ENCODE data around the gene L3MBTL4.

The L3MBTL4 gene

DNA sequence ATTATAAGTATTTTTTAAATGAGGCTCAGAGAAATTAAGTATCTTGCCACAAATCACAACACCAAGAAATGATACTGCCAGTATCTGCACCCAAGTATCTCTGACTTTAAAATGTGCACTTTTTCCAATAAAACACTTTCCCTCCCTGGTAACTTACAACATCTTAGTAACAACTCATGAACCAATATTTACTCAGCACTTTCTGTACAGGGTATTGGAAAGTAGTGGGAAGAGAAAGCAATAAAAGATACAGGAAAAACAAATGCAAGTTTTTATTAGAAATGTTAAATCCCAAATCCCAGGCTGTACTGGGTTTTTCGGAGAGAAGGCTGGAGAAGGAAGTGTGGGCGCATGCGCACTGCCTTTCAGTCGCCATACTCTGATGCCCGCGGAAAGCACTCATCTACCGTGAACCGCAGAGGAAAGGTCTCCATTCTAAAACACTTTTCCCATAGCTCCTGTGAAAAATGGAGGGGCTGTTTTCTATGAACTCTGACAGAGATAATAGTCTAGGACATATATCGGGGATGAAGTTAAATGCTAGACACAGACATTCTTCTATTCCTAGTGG is 52.1 kb downstream of the L3MBTL4 start:
- DNase-seq: no peak

GRCh38 chr18:6357668-6358067 is 57.0 kb downstream of the L3MBTL4 start:
- no peak for DNase-seq

DNA sequence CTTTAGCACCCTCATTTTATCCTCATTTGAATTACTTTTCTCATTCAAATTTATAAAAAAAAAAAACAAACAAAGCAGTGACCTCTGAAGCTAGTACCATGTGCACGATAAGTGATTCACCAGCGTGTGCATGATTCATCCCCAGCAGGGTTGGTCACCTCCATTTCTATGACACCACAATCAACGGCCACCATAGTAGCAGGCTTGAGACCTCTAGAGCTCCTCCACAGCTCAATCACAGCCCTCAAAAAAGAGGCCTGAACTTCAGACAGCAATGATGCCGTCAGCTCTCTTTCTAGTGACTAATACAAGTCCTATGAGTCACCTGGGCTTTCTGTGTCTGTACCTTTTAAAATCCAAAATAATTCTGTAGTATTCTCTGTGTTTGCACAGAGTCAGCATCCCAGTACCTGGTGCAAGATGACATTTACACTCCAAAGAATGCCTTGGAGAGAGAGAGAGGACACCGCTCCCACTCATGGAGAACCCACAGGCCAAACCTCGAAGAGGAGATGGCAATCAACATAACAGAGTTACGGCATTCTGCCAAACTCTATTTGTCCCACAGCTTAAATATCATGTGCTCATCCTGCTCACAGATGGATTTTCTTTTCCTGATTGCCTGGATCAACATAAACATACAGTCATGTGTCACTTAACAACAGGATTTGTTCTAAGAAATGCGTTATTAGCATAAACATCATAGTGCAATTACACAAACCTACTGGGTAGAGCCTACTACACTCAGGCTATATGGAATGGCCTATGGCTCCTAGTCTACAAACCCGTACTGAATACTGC is 58.7 kb downstream of the L3MBTL4 start:
- DNase-seq: no peak

GRCh38 chr18:6352275-6352674 is 62.4 kb downstream of the L3MBTL4 start:
- DNase-seq: no peak

DNA sequence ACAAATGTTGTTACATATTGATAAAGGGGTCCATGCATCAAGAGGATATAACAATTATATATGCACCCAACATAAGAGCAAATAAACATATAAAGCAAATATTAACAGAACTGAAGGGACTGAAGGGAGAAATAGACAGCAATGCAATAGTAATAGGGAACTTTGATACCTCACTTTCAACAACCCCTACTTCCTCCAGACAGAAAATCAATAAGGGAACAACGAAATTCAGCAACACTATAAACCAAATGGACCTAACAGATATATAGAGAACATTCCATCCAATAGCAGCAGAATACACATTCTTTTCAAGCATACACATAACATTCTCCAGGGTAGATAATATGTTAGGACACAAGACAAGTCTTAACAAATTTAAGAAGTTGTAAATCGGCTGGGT is 71.7 kb downstream of the L3MBTL4 start:
- DNase-seq: no peak

DNA sequence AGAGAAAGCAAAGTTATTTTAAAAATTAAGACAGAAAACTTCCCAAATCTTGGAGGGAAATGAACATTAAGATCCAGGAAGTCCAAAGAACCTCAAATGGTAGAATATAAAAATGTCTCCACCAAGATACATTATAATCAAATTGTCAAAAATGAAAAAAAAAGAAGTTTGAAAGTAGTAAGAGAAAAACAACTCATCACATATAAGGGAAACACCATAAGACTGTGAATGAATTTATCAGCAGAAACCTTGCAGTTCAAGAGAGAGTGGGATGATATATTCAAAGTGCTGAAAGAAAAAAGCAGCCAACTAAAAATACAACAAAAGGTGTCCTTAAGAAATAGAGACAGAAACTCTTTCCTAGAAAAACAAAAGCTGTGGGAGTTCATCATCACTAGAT is 73.0 kb downstream of the L3MBTL4 start:
- DNase-seq: no peak

DNA sequence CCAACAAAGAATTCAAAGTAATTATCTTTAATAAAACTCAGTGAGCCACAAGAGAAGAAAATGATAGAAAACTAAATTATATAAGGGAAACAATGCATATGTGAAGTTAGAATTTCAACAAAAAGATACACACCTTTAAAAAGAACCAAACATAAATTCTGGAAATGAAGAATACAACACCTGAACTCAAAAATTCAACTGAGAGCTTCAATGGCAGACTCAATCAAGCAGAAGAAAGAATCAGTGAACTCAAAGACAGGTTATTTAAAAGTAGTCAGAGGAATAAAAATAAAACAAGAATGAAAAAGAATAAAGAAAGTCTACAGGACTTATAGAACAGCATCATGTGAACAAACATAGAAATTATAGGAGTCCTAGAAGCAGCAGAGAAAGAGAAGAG is 73.4 kb downstream of the L3MBTL4 start:
- DNase-seq: no peak

DNA sequence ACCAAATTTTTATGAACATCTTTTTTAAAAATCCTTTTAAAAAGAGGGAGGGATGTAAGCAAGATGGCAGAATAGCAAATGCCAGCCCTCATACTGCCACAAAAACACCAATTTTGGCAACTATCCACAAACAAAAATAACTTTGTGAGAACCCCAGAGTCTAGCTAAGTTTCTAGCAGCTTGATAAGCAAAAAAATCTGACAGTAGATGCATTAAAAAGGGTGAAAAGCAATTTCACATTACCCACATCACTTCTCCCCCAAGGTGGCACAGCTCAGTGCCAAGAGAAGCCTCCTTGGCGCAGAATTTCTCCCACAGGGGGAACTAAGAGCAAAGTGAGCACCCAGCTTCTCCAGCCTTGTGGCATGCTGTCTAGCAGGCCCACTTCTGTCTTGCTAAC is 74.6 kb downstream of the L3MBTL4 start:
- DNase-seq: no peak

DNA sequence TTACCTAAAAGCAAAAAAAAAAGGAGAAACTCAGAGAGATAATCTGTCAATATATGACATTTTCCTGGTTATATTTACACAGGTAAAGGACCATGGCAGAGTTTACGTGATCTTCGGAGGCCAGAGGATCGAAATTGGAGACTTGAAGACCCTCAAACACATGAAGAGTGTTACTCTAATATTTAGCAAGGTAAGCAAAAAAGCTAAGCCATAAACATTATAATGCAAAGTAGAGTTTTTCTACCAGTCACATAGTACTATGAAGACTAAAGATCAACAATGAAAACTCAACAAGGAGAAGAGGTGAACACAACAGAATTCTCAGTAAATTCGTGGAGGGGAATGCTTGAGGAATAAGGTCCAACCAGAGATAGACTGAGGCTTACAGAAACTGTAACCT is 78.5 kb downstream of the L3MBTL4 start:
- DNase-seq: no peak

DNA sequence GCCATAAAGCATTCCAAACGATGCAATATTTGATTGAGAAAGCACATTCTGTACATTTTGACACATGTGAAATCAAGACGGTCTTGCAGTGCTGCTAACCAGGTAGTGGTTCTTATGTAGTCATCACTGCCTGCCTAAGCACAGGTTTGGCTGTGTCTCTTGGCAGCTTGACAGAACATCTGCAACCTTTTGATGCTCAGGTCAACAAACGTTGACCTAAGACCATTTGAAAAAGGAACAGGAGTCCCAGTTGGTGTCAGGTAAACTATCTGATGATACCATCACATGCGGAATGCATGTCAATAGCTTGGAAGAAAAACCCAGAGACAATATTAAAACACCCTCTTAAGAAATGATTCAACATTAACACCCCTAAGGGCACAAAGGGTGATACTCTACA is 80.7 kb downstream of the L3MBTL4 start:
- no peak for DNase-seq

GRCh38 chr18:6331872-6332271 is 82.8 kb downstream of the L3MBTL4 start:
- no peak for DNase-seq

GRCh38 chr18:6330786-6331185 is 83.9 kb downstream of the L3MBTL4 start:
- no peak for DNase-seq

- no peak for DNase-seq
Measured at GRCh38 chr18:6328621-6329010, 86.1 kb downstream of the L3MBTL4 start.

GRCh38 chr18:6327895-6328620 is 86.7 kb downstream of the L3MBTL4 start:
- no peak for DNase-seq

GRCh38 chr18:6327485-6327884 is 87.2 kb downstream of the L3MBTL4 start:
- DNase-seq: no peak

GRCh38 chr18:6326566-6326965 is 88.1 kb downstream of the L3MBTL4 start:
- DNase-seq: no peak

DNA sequence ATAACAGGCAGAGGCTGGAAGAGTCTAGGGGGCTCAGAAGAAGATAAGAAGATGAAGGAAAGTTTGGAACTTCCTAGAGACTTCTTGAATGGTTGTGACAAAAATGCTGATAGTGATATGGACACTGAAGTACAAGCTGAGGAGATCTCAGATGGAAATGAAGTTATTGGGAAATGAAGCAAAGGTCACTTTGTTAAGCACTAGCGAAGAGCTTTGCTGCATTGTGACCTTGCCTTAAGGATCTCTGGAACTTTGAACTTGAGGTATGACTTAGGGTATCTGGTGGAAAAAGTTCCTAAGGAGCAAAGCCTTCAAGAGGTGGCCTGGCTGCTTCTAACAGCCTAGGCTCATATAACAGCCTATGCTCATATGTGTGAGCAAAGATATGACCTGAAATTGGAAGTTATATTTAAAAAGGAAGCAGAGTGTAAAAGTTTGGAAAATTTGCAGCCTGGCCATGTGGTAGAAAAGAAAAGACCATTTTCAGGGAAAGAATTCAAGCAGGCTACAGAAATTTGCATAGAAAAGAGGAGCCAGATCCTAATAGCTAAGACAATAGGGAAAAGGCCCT is 91.3 kb downstream of the L3MBTL4 start:
- DNase-seq: no peak

GRCh38 chr18:6315517-6316331 is 99.0 kb downstream of the L3MBTL4 start:
- no peak for DNase-seq

DNA sequence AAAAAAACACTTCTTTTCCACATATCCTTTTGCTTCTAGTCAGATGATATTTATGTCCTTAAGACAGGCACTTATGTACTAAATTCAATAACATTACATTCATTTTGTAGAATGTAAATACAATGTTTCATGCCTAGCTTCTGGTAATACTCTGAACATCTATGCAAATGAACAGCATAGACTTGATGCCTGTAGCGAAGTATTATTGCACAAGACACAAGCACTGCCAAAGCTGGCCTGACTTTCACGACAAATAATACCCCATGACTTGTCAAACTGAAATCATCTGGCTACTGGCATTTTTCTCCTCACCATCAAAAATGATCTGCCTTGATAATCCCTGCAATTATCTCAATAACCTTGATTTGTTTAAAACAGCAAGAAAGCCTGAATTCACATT is 101.3 kb downstream of the L3MBTL4 start:
- no peak for DNase-seq

DNA sequence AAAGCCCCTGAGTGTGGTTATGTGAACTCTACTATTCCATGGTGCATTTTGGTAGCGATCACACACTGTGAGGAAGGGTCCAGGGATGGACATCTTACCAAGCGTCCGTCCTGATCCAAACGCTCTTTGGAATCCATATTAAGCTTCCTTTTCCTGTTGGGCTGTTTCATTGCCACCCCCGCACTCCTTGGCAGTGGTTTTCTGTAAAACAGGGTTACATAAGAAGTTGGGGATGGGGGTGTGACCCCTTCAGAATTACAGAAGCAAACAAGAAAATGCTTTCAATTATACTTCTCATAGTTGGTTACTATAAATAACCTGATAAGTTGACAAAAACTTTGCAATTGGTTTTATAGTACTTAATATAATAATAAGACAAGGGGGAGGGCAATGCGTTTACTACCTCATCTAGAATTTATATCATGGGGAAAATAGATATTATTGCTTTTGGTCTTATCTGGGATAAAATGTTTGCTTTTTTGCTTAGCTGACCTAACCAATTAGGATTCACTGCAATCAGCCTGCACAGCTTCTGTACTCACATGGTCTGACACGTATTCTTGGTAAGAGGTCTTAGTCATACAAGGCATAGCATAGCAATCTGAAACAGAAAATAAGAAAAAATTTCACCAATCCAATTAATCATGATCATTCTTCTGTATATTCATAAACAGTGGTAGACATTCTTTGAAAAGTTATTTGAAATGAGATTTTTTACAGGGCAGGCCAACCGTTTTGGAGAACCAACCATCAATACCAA is 103.1 kb downstream of the L3MBTL4 start:
- no peak for DNase-seq

- DNase-seq: no peak
Measured at GRCh38 chr18:6310714-6311113, 104.0 kb downstream of the L3MBTL4 start.

- DNase-seq: no peak
Measured at GRCh38 chr18:6297875-6298274, 116.8 kb downstream of the L3MBTL4 start.
